HG03469 (cell line): ENCODE data around the gene IRF8.
"Not testable (repeated sequence)": the region's sequence is repeated elsewhere in the genome, so short reads cannot be mapped to it uniquely, and the experiment has no call there.

Experiments
- ATAC-seq: cut with Tn5 transposase; IDR thresholded peaks from one replicate; pipeline ENCODE4 v1.9.1; 2021; ENCODE audit warnings: mild to moderate bottlenecking, moderate library complexity, moderate number of reproducible peaks; ENCODE audit not compliant: unreplicated experiment

The IRF8 gene

GRCh38 chr16:85891033-85891775, 7.8 kb upstream of the IRF8 start:
- no peak for ATAC-seq

GRCh38 chr16:85891776-85892166, 7.2 kb upstream of the IRF8 start:
- ATAC-seq = no peak

GRCh38 chr16:85892760-85893159, 6.2 kb upstream of the IRF8 start:
- ATAC-seq = no peak

- no peak for ATAC-seq
Observed at GRCh38 chr16:85894266-85894665, 4.7 kb upstream of the IRF8 start.

- ATAC-seq = no peak
Observed at GRCh38 chr16:85897382-85897781, 1.6 kb upstream of the IRF8 start.

- ATAC-seq = no peak
Observed at GRCh38 chr16:85899444-85899843, 482 bp downstream of the IRF8 start.

- no peak for ATAC-seq
Observed at GRCh38 chr16:85900027-85900792, 1.2 kb downstream of the IRF8 start.

- no peak for ATAC-seq
Observed at GRCh38 chr16:85901110-85901509, 2.1 kb downstream of the IRF8 start.

GRCh38 chr16:85901773-85902365, 2.9 kb downstream of the IRF8 start:
- no peak for ATAC-seq

- peak; percentile 32 for ATAC-seq
Observed at GRCh38 chr16:85902366-85903155, 3.6 kb downstream of the IRF8 start.

GRCh38 chr16:85903559-85903958, 4.6 kb downstream of the IRF8 start:
- no peak for ATAC-seq

GRCh38 chr16:85905110-85906095, 6.4 kb downstream of the IRF8 start:
- ATAC-seq = no peak

GRCh38 chr16:85906349-85906748, 7.4 kb downstream of the IRF8 start:
- no peak for ATAC-seq

GRCh38 chr16:85907231-85907630, 8.3 kb downstream of the IRF8 start:
- ATAC-seq = not testable (repeated sequence)

GRCh38 chr16:85908444-85908843, 9.5 kb downstream of the IRF8 start:
- ATAC-seq = peak; percentile 33

GRCh38 chr16:85908889-85909589, 10.1 kb downstream of the IRF8 start:
- no peak for ATAC-seq

- no peak for ATAC-seq
Observed at GRCh38 chr16:85909932-85910853, 11.2 kb downstream of the IRF8 start.

GRCh38 chr16:85910854-85911247, 11.9 kb downstream of the IRF8 start:
- no peak for ATAC-seq
